Measurements from ENCODE around the gene BTBD16.

Gene BTBD16

DNA sequence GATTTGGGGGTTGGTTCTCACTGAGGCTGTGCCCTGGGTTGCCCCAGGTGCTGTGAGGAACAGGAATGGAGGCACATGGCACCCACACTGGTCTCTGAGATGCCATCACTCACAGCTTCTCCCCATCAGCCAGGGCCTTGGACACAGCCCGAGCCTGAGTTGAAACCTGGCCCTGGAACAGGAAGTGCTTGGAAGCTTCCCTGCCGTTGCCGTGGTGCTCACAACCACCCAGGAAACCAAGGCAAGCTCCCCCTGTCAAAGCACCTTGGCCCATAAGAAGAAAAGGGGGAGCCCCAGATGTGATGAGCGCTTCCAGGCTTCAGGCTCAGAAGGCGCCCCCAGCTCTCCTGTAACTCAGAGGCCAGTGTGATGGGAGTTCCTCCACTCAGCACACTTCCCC, at the start of gene BTBD16:
TSS of gene BTBD16 (plus strand) at position 221 of the 400 bp plus-strand sequence. CDS start 3,786 bp downstream, outside the sequence.
- no peak for DNase-seq

DNA sequence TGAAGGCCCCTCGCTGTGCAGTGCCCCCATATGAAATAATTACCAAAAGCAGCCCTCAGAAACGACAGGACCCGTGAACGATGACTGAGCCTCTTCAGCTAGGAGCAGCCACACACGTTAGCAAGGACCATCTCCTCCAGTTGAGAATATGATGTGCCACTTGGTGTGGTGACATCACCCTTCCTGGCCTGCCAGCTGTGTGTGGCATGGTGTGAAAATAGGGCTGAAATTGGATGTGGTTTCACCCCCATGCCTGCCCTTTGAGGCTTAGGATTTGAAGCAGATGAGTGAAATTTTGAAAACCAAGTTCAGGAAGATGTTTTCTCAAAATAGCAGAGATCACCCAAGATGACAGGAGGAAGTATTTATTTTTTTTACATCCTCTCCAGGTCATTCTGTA, 49.1 kb upstream of the BTBD16 start:
- no peak for DNase-seq

DNA sequence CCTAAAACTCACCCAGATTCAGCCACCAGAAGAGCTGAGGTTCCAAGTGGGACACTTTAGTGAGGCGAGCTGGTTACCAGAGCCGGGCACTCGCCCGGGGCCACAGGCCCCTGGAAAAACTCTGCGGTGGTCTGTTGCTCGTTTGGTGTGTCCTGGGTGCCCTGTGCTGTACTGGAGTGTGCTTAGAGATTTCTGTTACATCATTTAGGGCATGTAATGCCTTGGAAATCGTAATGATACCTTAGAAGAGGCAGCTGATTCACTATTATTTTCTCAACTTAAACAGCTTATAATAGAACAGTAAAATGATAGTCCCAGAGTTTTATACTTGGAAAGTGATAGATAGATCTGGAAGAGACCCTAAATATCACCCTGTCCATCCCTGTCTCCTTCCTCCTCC, 48.5 kb upstream of the BTBD16 start:
- DNase-seq, result no peak

DNA sequence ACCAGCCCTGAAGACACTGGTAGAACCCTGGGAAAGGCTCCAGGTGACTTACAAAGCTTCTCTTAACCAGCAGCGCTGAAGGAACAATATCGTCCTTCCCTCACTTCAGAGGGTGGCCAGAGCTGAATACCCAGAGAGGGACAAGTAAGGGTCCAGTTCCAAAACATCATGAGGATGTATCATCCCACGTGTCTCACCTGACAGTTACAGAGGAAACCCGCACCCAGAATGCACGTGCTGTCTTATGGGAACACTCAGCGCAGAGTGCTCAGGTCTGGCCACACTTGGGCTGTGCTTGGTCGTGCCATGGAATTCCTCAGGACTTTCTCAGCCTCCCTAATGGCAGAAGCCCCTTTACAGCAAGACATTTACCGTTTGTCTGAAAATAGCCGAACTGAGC, 46.9 kb upstream of the BTBD16 start:
- no peak for DNase-seq

DNA sequence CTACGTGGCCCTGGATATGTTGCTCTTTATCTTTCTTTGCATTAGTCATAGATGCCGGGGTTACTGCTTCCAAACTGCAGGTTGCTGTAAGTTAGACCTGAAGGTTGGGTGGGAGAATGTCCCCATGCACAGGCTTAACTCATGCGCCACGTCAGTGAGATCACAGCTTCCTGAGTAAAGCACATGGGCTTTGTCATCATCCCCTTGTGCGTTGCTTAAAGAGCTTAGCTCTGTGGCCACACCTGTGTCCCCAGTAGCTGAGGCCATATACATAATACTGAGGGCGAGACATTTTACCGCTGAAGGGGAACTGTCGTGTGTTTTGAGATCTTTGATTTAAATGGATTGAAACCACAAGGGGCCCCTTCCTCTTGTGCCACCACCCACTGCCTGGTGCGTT, 45.8 kb upstream of the BTBD16 start:
- DNase-seq, result no peak

DNA sequence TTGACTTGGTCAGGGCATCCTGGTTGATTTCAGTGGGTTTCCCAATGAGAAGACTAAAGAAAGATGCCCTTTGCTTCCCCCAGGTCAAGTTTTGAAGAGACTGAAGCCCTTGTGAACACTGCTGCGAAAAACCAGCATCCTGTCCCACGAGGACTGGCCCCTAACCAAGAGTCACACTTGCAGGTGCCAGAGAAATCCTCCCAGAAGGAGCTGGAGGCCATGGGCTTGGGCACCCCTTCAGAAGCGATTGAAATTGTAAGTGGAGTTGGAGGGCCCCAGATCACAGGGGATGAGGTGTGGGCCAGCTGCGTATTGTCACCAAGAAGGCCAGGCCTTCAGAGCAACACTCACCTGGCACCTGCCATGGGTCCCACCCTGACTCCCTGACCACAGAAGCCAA, 43.3 kb upstream of the BTBD16 start:
- no peak for DNase-seq

DNA sequence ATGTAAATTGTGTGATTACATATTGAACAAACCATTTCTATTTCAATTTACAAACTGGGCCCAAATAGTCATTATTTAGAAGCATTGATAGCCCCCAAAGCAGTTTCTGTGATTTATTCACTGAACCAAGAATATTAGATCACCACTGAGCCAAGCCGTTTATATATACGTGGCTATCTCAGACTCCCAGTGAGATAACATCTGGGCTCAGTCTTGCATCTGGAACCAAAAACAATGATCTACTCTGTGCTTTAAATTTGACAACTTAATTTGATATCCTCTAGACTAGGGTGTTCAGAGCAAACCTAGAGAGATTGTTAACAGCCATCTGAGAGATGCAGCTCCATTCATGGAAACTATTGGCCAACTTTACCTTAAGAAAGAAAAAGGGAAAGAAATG, 41.4 kb upstream of the BTBD16 start:
- DNase-seq, result no peak

DNA sequence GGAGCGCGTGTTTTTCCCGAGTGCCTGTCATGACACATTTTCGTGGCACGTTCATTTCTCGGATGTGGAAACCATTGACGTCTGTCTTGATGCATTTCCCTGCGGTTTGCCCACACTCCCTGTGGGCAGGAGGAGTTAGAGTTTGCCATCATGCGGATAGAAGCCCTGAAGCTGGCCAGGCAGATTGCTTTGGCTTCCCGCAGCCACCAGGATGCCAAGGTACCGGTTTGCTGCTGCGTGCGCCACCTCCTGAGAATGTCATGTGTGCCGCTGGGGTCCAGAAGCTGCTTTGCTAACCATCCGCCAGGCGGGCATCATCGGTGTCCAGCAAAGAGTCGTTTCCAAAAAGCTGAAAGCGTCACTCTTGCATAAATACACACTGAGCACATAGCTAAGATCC, 40.9 kb upstream of the BTBD16 start:
- DNase-seq, result no peak

DNA sequence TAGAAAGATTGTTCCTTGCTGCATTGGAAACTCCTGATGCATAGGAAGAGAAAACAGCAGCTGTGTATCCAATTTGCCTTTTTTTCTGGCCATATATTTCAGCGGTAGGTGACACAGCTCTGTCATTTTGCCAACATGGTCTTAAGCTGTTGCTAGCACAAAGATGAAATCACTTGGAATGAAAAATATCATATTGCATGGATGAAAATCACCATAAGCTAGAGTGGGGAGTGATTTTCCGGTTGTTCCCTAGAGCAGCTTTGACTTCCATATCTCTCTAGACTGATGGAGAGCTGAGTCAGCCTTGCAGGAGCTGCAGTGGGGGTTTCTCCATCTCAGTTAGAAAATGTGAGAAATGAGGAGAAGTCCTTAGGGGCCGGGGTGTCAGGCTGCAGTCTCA, 38.3 kb upstream of the BTBD16 start:
- DNase-seq, result no peak

DNA sequence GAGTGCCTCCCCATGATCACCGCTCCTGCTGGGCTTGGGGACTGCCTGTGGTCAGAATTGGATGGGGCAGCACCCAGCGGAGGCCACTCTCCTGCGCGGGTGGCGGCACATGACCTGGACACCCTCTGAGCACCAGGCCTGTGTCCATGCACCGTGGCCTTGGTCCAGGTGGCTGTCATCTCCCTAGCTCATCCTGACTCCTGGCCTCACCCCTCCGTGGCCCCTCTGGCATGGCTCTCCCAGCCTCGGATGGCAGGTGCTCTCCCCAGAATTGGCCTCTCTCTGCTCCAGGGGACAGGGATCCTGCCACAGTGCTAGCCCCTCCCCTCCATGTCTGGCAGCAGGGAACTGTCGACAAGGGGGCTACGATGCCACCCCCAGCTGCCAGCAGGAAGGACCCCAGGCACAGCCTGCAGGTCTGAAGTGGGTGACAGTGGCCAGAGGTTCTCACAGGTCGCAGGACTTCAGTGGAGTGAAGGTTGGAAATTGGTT, 37.2 kb upstream of the BTBD16 start:
- no peak for DNase-seq

DNA sequence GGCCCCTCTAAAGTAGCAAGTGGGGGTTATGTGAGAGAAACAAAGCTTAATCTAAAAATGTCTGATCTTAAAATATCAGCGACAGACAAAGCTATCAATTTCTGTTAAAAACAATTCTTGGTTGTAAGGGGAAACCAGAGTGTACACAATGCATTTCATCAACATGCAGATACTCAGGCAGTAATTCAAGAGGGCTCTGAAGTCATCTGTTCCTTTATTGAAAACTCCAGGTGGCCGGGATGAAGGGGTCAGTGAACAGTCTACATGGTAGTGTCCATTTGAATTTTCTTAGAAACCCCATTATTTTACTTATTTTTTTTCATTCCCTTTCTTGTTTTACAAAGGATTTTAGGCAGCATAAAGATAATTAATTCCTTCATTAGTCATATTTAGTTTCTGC, 36.7 kb upstream of the BTBD16 start:
- DNase-seq, result no peak

DNA sequence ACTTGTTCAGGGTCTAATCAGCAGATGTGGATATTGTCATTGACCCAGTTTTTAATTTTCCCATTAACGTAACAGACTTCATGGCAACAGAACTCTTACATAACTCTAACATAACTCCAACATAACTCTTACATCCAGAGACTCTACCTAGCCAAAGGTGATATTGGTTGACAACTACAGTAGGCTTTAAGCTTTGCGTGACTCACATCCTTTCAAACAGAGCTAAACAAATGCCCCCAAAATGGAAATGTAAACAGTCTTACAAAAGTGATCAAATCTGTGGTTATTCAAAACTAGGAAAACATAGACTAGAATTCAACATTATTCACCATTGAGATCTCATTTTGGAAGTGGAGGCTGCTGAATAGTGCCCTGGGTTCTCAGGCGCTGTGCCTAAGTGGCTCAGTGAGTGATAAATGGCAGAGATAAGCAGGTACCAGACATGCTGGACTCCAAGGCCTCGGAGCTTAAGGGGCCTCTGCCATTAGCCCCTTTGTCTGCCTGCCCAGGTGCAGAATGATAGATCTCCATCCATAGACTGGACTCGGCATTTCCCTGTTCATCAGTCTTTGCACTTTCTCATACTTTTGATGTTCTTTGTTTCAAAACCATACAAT, 34.3 kb upstream of the BTBD16 start:
- DNase-seq, result no peak

DNA sequence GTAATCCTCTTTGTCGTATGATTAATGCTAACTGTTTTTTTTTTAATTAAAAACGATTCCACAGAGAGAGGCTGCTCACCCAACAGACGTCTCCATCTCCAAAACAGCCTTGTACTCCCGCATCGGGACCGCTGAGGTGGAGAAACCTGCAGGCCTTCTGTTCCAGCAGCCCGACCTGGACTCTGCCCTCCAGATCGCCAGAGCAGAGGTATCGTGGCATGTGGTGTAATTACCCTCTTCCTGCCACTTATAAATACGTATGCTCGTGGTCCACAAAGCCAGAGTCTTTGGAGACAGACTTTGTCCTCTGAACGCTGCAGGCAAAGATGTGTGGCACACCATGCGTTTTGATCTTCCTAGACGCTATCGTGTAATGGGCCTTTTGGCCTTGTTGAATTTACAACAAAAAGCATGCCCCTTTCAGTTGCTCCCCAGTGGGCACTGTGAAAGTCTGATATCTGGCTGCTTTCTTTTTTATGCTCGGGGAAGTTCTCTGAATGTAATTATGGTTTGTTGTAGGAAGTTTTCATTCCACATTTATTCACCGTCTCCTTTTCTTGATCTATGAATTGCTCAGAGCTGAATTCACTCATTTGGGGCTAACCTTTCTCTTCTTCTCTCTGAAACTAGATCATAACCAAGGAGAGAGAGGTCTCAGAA, 33.6 kb upstream of the BTBD16 start:
- no peak for DNase-seq

DNA sequence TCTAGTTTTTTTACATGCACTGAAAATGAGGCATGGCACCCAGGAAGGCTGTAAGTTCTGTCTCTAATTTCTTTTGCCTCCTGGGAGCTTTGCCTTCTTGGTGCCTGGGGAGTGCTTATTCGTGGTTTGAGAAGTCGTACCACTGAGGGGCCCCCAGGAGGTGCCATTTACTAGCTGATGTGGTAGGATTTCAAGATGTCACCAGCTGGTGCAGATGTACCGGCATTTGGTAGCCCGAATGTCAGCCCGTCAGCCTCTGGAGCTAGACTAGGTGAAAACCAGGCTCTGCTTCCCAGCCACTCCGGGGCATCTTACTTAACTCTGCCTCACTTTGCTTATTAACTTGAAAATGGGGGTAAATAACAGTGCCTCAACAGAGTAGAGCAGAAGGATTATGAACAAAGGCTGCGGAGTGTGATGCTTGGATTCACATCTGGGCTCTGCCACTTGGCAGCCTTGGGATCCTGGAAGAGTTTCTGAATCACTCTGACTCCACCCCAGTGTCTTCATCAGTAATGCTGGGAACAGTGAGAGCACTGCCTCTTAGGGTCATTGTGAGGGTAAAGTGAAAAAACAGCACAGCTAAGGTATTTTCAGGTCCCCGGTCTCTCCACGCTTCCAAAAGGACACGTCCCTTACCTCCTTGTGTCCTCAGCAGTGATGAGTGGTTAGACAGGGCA, 31.4 kb upstream of the BTBD16 start:
- DNase-seq, result no peak

DNA sequence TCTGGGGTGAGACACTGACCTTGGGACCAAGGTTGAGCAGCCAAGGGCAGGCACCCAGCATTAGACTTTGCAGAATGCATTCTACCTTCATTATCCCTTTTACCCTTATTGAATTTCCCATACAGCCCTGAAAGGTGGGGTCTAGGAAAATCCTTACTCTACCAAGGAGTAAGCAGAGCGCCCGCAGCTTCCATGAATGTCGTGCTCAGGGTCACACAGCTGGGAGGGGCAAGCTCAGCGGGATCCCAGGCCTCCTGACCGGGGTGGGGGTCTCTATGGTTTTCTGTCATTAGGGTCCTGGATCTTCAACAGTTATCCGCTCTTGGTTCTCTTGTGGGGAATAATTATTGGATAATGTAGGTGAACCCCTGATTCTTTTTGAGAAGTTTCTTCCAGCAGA, 30.7 kb upstream of the BTBD16 start:
- no peak for DNase-seq

DNA sequence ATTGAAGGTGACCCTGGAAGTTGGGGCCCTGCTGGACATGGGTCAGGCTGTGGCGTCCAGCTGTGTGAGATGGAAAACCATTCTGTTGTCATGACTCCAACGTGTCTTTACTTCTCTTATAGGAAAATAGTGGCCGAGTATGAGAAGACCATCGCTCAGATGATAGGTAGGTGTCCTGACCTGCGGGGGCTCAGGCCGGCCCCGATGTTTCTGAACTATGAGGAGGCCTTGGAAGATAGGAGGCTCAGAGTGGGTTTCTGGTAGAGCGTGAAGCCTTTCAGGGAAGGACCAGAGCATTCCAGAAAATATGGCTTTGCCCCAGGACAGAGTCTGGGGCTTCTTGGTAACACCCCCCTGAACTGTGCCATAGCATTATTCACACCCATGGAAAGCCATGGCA, 29.3 kb upstream of the BTBD16 start:
- DNase-seq, result no peak

DNA sequence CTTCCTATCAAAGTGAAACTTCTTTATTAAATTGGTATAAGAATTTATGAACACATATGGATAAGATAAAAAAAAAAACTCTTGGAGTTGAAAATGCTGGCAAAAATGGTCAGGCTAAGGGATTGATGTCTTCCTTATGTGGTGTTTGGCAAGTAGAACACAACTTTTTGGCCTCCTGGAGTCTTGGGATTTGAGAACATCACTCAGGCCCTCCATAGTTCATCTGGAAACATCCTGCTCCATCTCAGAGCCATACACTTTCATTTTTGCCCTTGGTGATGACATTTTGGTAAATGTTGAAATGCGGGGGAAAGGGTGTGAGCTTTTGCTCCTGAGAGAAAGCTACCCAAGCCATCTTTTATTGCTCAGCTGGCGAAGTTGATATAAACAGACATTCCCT, 27.5 kb upstream of the BTBD16 start:
- no peak for DNase-seq

DNA sequence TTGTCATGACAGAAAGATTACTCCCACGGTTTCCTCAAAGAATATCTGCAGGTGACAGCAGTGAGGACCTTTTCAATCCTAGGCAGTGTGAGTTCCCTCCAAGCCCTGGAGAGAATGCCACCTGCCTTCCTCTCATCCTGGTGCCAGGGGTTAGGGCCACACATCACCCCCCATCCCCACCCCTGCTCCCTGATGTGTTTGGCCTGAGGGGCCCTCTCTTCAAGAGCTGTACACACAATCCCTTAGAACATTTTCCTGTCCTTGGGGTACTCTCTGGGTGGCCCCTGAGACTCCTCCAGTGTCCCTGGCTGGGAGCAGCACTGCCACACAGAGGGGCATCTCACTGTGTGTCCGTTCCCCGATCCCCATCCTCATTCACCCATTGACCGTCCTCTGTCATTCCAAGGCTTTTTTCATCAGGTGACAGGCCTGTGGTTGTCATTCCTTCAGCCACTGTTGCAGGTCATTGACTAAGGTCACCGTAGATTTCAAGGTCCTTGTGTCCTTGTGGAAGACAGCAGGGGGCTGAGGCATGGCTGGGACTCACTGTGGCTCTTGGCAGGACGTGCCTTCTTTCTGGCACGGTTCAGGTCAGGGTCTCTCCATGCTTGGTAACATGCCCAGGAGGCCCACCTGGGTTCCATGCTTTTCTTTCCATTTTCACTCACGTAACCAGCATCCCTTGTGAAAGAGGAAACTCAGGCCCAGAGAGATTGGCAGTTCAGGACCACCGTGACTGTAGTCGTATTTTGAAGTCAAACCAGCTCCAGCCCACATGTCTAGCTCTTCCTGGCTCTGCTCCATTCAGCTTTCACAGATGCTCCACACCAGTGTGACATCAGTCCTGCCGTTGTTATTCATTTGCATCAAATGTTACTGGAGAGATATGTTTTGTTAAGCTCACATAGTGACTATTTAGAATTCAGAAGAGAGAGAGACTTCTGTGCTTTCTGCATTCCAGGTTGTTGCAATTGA, 26.8 kb upstream of the BTBD16 start:
- DNase-seq, result no peak

DNA sequence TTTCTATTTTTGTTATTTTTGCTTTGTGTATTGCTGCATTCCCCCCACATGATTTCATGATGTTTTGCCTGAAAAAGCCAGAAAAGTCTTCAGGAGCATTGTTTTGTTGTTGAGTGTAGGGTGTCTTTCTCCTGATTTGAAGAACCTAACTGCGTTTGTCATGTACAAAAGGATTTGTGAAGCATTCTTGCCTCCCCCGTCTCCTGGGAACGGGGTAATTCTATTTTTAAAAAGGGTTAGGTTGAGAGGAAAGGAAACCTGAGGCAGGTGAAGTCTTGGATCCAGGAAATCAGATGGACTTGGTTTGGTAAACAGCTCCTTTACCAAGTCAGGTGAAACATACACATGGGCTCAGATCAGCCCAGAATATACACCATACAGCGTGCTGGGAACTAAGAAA, 26.0 kb upstream of the BTBD16 start:
- DNase-seq, result no peak

DNA sequence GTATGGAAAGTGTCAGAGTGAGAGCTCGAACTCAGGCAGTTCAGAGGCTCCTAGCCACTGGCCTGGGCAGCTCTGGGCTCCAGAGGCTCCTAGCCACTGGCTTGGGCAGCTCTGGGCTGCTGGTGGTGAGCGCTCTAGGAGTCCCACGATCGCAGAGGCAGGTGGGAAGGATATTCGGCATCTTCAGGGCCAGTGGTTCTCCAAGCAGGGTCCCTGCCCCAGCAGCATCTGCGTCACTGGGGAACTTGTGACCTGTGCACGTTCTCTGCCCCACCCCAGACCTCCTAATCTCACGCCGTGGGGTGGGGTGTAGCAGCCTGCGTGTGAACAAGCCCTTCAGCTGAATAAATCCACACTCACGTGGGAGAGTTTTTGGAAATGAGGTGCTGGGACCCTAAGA, 25.2 kb upstream of the BTBD16 start:
- DNase-seq, result no peak

DNA sequence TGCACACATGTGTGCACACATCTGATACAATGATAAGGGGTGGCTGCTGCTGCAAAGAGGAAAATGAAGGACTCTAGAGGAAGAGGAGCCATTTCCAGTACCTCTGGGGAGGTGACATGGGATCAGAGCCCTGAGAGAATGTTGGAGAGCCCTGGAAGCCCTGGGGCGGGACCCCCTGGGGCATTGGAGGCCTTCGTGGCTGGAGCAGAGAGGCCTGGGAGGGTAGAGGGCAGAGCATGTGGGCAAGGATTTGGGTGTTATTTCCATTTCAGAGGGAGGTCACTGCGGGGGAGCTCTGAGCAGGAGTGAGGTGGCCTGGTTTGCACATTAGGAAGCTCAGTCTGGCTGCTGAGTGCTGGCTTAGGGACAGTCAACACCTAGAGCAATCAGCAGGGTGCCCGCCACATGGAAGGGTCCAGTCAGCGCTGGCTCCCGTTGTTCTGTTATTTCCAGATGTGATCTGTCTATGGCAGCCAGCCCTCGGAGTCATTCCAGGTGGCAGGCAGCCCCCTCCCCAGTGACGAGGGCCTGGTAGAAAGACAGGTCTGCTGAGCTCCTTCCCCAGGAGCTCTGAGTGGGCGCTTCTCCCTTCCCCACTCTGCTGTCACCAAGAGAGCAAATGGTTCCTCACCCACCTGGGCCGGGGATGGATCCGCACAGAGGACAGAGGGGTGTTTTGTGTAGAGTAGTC, 24.1 kb upstream of the BTBD16 start:
- no peak for DNase-seq

Measured in CD4-positive, alpha-beta T cell treated with Interleukin-12 subunit alpha and Interleukin-12 subunit beta, for 1 hour (primary cell).